Caco-2 (cell line): ENCODE results near the gene TAS2R41. TPM values are rescaled to one million over a fixed set of nuclear protein-coding genes. Genes with fewer than 3 reads are reported as not detected.

Experiments
- BruUV-seq: library from RNA; stranded (reverse); fragments of 400-500 nt; replicated peaks from 2 replicates; lab custom pipeline; 2021; lab: Mats Ljungman, UMichigan
- CTCF ChIA-PET: fragments of 300-600 bp; sonication (Branson Sonifier 250); formaldehyde crosslinking; loops from one replicate; lab custom pipeline; 2022; ENCODE audit warnings: antibody characterized with exemption; lab: Charles Lee
- POLR2A ChIA-PET: fragments of 300-600 bp; sonication (Branson Sonifier 250); formaldehyde crosslinking; loops from one replicate; lab custom pipeline; 2022; ENCODE audit warnings: antibody characterized with exemption; lab: Charles Lee
- DNase-seq, 2 experiments: peaks; one replicate each; pipeline versions ENCODE4 v3.0.0 to v3.0.0-alpha.2; 2020 to 2022
- H3K27me3 ChIP-seq: replicated peaks from 2 replicates; pipeline ENCODE4 v1.6.0; 2011; ENCODE audit warnings: low read length; ENCODE audit not compliant: control insufficient read depth, insufficient read depth
- H3K36me3 ChIP-seq: 2 replicates; pipeline ENCODE4 v1.5.1; 2011; ENCODE audit warnings: low read length; ENCODE audit not compliant: control insufficient read depth, insufficient read depth
- H3K4me1 ChIP-seq: fragments of 250-450 bp; sonication (Bioruptor Pico); 2 replicates; pipeline ENCODE4 v1.5.1; 2020; ENCODE audit warnings: mild to moderate bottlenecking
- H3K4me3 ChIP-seq: 2 replicates; pipeline ENCODE4 v1.5.1; 2011; ENCODE audit warnings: low read depth, mild to moderate bottlenecking, control low read depth, low read length
- H3K9me3 ChIP-seq: fragments of 250-450 bp; sonication (Bioruptor Pico); 2 replicates; pipeline ENCODE4 v1.5.1; 2020; ENCODE audit warnings: mild to moderate bottlenecking, moderate library complexity
- H3K27ac Mint-ChIP-seq: one replicate; pipeline ENCODE4 v1.8.0; 2022; ENCODE audit warnings: mixed read lengths; ENCODE audit not compliant: unreplicated experiment
- H3K27me3 Mint-ChIP-seq: one replicate; pipeline ENCODE4 v1.8.0; 2022; ENCODE audit warnings: mixed read lengths; ENCODE audit not compliant: insufficient read depth, unreplicated experiment
- H3K36me3 Mint-ChIP-seq: one replicate; pipeline ENCODE4 v1.8.0; 2022; ENCODE audit warnings: mild to moderate bottlenecking, mixed read lengths; ENCODE audit not compliant: insufficient read depth, unreplicated experiment
- H3K4me1 Mint-ChIP-seq: one replicate; pipeline ENCODE4 v1.8.0; 2022; ENCODE audit warnings: low read depth, mixed read lengths; ENCODE audit not compliant: unreplicated experiment
- H3K4me3 Mint-ChIP-seq: one replicate; pipeline ENCODE4 v1.8.0; 2022; ENCODE audit warnings: mild to moderate bottlenecking, moderate library complexity, mixed read lengths; ENCODE audit not compliant: unreplicated experiment
- H3K9me3 Mint-ChIP-seq: one replicate; pipeline ENCODE4 v1.8.0; 2022; ENCODE audit warnings: mixed read lengths; ENCODE audit not compliant: unreplicated experiment
- intact Hi-C: fragments of 100-400 bp; cut with micrococcal nuclease; formaldehyde crosslinking; loops from one replicate; pipeline ENCODE4 v1.10.0; 2022; ENCODE audit not compliant: unreplicated experiment
- total RNA-seq: library from RNA; stranded (reverse); gene quantifications from 2 replicates; pipeline ENCODE4 v1.2.3, GENCODE V29; 2022
- TF ChIP-seq, protein P1 (sequence below), 2 experiments: fragments of 200-600 bp in 1 of 2; IDR thresholded peaks; 1 replicate in 1 of 2; 2 replicates in 1 of 2; pipeline versions ENCODE4 v1.5.1 to v1.8.0; 2011 to 2022; ENCODE audit warnings: antibody characterized with exemption in 1 of 2, control low read depth in 1 of 2, inconsistent platforms in 1 of 2, low read depth in 1 of 2, low read length in 1 of 2, mild to moderate bottlenecking in 1 of 2, moderate library complexity in 1 of 2; ENCODE audit not compliant: insufficient read depth in 1 of 2, severe bottlenecking in 1 of 2, unreplicated experiment in 1 of 2

The TAS2R41 gene
- total RNA-seq, 1 experiment from 2014 or later = not detected

DNA sequence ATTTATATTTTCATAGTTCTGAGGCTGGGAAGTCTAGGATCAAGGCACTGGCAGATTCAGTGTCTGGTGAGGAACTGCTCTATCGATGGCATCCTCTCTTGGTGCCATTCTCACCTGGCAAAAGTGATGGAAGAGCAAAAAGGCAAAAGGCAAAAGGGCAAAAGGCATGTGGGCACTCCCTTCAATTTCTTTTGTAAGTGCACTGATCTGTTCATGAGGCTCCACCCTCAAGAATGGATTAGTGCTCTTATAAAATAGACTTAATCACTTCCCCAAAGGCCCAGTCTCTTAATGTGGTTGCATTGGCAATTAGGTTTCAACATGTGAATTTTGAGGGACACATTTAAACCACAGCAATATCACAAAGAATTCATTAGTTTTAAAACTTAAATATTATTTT is 18.3 kb upstream of the TAS2R41 start:
- no peaks in the 10 kb centered on the region for H3K9me3 Mint-ChIP-seq
- CTCF ChIA-PET = no interaction called here
- no peak for DNase-seq

DNA sequence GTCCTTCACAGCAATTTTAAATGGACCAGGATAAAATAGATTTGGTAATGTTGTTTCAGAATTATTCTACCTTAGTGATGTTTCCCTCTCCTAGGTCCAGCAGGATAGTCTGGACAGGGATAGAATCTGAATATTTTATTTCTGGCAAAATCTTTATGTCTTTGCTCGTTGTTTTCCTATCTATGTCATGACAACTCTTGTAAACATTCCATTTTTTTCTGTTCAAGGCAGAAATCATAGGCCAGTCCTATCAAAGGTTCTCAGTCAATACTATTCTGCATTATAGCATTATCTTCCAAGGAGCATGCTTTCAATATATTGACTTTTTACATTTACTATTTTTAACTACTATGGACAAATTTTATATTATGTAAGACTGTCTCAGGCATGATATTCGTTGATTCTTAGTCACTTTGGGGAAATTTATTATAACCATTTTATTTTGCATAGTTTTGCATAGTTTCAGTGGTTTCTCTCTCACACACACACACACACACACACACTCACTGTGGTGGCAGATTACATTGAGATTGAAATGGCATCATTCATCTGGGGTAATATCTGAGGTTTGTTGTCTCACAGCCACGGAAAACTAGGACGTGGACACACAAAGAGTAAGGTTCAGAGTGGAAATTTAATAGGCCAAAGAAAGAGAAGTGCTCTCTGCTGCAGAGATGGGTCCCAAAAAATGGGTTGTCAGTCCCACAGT is 17.2 kb upstream of the TAS2R41 start:
- H3K36me3 Mint-ChIP-seq = no peaks in the 10 kb centered on the region
- POLR2A ChIA-PET = no interaction called here
- no peak for DNase-seq
- no peak overlapping the region for H3K4me3 Mint-ChIP-seq
- no peak overlapping the region for H3K4me3 ChIP-seq
- intact Hi-C loops = no loop called here
- no TSS peak for BruUV-seq
- no peaks in the 10 kb centered on the region for H3K4me1 ChIP-seq
- no peaks in the 10 kb centered on the region for H3K36me3 ChIP-seq
- peaks cover 8% of the 10 kb centered on the region for H3K9me3 Mint-ChIP-seq
- CTCF ChIA-PET = no interaction called here
- H3K27me3 Mint-ChIP-seq = no peaks in the 10 kb centered on the region
- no peaks in the 10 kb centered on the region for H3K27me3 ChIP-seq
- no peak overlapping the region for H3K27ac Mint-ChIP-seq
- peaks cover 11% of the 10 kb centered on the region; the same call in 1 of the 2 replicates for H3K9me3 ChIP-seq
- no peaks in the 10 kb centered on the region for H3K4me1 Mint-ChIP-seq
- TF ChIP-seq, protein P1, sequence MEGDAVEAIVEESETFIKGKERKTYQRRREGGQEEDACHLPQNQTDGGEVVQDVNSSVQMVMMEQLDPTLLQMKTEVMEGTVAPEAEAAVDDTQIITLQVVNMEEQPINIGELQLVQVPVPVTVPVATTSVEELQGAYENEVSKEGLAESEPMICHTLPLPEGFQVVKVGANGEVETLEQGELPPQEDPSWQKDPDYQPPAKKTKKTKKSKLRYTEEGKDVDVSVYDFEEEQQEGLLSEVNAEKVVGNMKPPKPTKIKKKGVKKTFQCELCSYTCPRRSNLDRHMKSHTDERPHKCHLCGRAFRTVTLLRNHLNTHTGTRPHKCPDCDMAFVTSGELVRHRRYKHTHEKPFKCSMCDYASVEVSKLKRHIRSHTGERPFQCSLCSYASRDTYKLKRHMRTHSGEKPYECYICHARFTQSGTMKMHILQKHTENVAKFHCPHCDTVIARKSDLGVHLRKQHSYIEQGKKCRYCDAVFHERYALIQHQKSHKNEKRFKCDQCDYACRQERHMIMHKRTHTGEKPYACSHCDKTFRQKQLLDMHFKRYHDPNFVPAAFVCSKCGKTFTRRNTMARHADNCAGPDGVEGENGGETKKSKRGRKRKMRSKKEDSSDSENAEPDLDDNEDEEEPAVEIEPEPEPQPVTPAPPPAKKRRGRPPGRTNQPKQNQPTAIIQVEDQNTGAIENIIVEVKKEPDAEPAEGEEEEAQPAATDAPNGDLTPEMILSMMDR (IDR thresholded peaks at IDR 0.05; ENCODE audit: insufficient read depth in 1 of 2, low read depth in 1 of 2, low read length in 1 of 2, severe bottlenecking in 1 of 2, unreplicated experiment in 1 of 2) = no peak

More for the DNA sequence above, 18.3 kb upstream of the TAS2R41 start:
- no peak overlapping the region for H3K27ac Mint-ChIP-seq
- Histone ChIP-seq H3K9me3 (peaks cover 11% of the 10 kb centered on the region; the same call in 1 of the 2 replicates), H3K27me3 (no peaks in the 10 kb centered on the region), H3K4me1 (0 out of 2 replicates have a peak, but pooled peaks cover 5% of the 10 kb centered on the region), H3K4me3 (no peak overlapping the region), H3K36me3 (no peaks in the 10 kb centered on the region)
- no peaks in the 10 kb centered on the region for H3K27me3 Mint-ChIP-seq
- TF ChIP-seq, protein P1 (IDR thresholded peaks at IDR 0.05; ENCODE audit: insufficient read depth in 1 of 2, low read depth in 1 of 2, low read length in 1 of 2, severe bottlenecking in 1 of 2, unreplicated experiment in 1 of 2) = no peak
- intact Hi-C loops = no loop called here
- H3K4me3 Mint-ChIP-seq = no peak overlapping the region
- H3K36me3 Mint-ChIP-seq = no peaks in the 10 kb centered on the region
- no peaks in the 10 kb centered on the region for H3K4me1 Mint-ChIP-seq
- POLR2A ChIA-PET = no interaction called here
- BruUV-seq = no TSS peak

DNA sequence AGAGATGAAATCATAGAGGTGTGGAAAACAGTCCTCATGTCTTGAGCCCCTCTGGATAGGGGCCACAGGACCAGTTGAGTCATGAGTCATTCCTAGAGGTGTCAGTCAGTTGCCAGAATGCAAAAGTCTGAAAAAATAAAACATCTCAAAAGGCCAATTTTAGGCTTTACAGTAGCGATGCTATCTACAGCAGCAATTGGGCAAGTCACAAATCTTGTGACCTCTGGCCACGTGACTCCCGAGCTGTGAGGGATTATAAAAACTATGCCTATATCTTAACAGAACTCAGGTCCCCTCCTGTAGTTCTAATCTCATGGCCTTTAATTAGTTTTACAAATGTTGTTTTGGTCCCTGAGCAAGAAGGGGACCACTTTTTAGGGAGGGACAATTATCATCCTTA is 15.6 kb upstream of the TAS2R41 start:
- CTCF ChIA-PET = interaction anchor here (0.6 kb wide), 1 partner anchor 75 kb away, joined by 3 read pairs; no protein-coding TSS in a partner anchor

More for the DNA sequence above, 15.6 kb upstream of the TAS2R41 start:
- no peak for DNase-seq
- POLR2A ChIA-PET = no interaction called here
- intact Hi-C loops = no loop called here
- Mint-ChIP-seq H3K36me3 (no peaks in the 10 kb centered on the region), H3K4me3 (no peak overlapping the region), H3K9me3 (peaks cover 12% of the 10 kb centered on the region), H3K27me3 (no peaks in the 10 kb centered on the region), H3K27ac (no peak overlapping the region), H3K4me1 (no peaks in the 10 kb centered on the region)
- Histone ChIP-seq H3K4me3 (no peak overlapping the region), H3K4me1 (no peaks in the 10 kb centered on the region), H3K36me3 (no peaks in the 10 kb centered on the region), H3K9me3 (peaks cover 11% of the 10 kb centered on the region; the same call in 1 of the 2 replicates), H3K27me3 (no peaks in the 10 kb centered on the region)
- no TSS peak for BruUV-seq
- TF ChIP-seq, protein P1 (IDR thresholded peaks at IDR 0.05; ENCODE audit: insufficient read depth in 1 of 2, low read depth in 1 of 2, low read length in 1 of 2, severe bottlenecking in 1 of 2, unreplicated experiment in 1 of 2) = no peak
